Measurements from ENCODE around the gene ME3. TPM values are rescaled to one million over a fixed set of nuclear protein-coding genes. Genes with fewer than 3 reads are reported as not detected.

Gene ME3
- total RNA-seq, 1 donor from 2014 or later, result 28.5 TPM

DNA sequence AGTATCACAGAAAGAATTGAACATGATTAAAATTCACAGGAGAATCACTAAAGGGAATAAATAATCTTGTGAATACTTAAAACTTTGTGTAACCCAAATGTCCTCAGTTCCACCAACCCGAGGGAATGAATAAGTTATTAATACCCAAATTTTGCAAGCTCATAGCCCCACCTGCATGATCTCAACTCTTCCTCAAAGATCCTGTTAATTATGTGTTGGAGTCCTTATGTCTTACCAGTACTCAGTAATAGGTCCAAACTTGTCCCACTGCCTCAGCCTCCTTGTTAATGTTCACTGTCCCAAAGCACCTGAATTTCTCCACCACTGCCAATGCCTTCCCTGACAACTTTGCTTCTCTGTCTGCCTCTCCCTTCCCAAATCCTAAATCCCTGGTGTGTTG is 46.1 kb upstream of the ME3 start:
- H3K4me1 ChIP-seq, result peaks cover 15% of the 10 kb centered on the region
- no peak for DNase-seq (ENCODE audit: extremely low spot score in 2 of 2)
- no peak overlapping the region for H3K27ac ChIP-seq
- H3K9me3 ChIP-seq, result peaks cover 5% of the 10 kb centered on the region
- no peaks in the 10 kb centered on the region for H3K27me3 ChIP-seq
- TF ChIP-seq POLR2AphosphoS5 (IDR thresholded peaks at IDR 0.05; ENCODE audit: insufficient read depth in 1 of 2, low read depth in 1 of 2) (no peak), POLR2A (IDR thresholded peaks at IDR 0.05) (no peak)
- TF ChIP-seq, protein P1, sequence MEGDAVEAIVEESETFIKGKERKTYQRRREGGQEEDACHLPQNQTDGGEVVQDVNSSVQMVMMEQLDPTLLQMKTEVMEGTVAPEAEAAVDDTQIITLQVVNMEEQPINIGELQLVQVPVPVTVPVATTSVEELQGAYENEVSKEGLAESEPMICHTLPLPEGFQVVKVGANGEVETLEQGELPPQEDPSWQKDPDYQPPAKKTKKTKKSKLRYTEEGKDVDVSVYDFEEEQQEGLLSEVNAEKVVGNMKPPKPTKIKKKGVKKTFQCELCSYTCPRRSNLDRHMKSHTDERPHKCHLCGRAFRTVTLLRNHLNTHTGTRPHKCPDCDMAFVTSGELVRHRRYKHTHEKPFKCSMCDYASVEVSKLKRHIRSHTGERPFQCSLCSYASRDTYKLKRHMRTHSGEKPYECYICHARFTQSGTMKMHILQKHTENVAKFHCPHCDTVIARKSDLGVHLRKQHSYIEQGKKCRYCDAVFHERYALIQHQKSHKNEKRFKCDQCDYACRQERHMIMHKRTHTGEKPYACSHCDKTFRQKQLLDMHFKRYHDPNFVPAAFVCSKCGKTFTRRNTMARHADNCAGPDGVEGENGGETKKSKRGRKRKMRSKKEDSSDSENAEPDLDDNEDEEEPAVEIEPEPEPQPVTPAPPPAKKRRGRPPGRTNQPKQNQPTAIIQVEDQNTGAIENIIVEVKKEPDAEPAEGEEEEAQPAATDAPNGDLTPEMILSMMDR (IDR thresholded peaks at IDR 0.05), result no peak
- no peak overlapping the region for H3K4me3 ChIP-seq
- H3K36me3 ChIP-seq, result no peaks in the 10 kb centered on the region
- intact Hi-C loops (cut with DNase I), result no loop called here

DNA sequence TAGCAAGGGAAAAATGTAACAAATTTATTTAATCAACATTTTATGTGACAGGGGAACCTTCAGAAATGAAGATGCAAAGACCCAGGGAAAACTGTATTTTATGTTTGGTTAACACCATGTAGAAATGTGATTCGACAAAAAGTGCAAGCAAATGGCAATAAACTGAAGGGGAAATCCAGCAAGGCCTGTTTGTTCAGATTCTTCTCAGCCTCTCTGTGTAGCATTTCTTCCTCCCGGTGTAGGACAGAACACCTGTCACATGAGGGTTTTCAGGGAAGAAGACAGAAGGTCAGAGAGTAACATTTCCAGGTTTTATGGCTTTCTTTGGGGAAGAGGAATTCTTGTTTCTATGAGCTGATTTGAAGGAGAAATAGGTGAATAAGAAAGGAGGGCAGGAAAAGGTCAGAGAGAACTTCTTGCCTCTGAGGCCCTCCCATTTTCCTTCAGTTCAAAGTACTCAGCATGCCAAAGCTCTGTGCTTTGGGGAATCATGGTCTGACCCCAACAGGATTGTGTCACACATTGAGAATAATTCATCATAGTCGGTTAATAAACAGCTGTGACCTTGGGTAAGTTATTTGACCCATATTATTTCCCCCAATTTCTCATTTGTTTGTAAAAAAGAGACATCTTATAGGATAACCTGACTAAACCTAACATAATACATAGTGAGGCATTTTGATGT is 45.5 kb upstream of the ME3 start:
- no peak for DNase-seq (ENCODE audit: extremely low spot score in 2 of 2)
- no peaks in the 10 kb centered on the region for H3K36me3 ChIP-seq
- intact Hi-C loops (cut with DNase I), result no loop called here
- no peak overlapping the region for H3K27ac ChIP-seq
- no peak for TF ChIP-seq POLR2AphosphoS5 (IDR thresholded peaks at IDR 0.05; ENCODE audit: insufficient read depth in 1 of 2, low read depth in 1 of 2)
- TF ChIP-seq, protein P1 (IDR thresholded peaks at IDR 0.05), result no peak
- no peak for TF ChIP-seq POLR2A (IDR thresholded peaks at IDR 0.05)
- no peaks in the 10 kb centered on the region for H3K27me3 ChIP-seq
- H3K4me1 ChIP-seq, result peaks cover 15% of the 10 kb centered on the region
- peaks cover 3% of the 10 kb centered on the region for H3K9me3 ChIP-seq
- no peak overlapping the region for H3K4me3 ChIP-seq

DNA sequence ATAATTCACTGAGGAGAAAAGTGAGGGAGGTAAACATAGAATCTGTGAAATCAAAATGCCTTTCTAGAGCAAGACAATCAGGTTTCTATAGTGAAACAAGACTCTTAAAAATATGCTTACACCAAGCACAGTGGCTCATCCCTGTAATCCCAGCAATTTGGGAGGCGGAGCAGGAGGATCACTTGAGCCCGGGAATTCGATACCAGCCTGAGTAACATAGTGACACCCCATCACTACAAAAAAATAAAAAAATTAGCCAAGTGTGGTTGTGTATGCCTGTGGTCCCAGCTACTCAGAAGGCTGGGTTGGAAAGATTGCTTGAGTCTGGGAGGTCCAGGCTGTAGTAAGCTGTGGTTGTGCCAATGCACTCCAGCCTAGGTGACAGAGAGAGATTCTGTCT is 43.2 kb upstream of the ME3 start:
- Histone ChIP-seq H3K27ac (no peak overlapping the region), H3K27me3 (no peaks in the 10 kb centered on the region), H3K36me3 (no peaks in the 10 kb centered on the region), H3K4me3 (no peak overlapping the region), H3K4me1 (peaks cover 13% of the 10 kb centered on the region), H3K9me3 (no peaks in the 10 kb centered on the region)
- no peak for TF ChIP-seq POLR2AphosphoS5 (IDR thresholded peaks at IDR 0.05; ENCODE audit: insufficient read depth in 1 of 2, low read depth in 1 of 2)
- TF ChIP-seq, protein P1 (IDR thresholded peaks at IDR 0.05), result no peak
- TF ChIP-seq POLR2A (IDR thresholded peaks at IDR 0.05), result no peak
- intact Hi-C loops (cut with DNase I), result no loop called here
- no peak for DNase-seq (ENCODE audit: extremely low spot score in 2 of 2)

DNA sequence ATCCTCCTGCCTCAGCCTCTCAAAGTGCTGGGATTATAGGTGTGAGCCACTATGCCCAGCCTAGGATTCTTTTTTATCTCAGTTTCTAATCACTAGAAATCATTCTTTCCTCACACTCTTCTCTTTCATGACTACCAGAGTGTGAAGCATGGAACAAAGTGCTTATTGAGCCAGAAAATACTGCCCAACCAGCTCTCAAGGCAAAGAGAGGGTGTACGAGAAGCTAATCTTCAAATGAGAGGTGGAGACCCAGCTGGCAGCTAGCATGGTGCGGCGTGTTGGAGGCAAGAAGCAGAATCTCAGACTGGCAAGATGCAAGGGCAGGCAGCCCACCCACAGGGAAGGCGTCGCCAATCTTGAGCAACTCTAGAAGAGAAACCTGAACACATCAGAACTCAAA is 41.1 kb upstream of the ME3 start:
- Histone ChIP-seq H3K4me3 (no peak overlapping the region), H3K36me3 (no peaks in the 10 kb centered on the region), H3K4me1 (no peaks in the 10 kb centered on the region), H3K27ac (no peak overlapping the region), H3K9me3 (no peaks in the 10 kb centered on the region), H3K27me3 (no peaks in the 10 kb centered on the region)
- no peak for DNase-seq (ENCODE audit: extremely low spot score in 2 of 2)
- intact Hi-C loops (cut with DNase I), result no loop called here
- TF ChIP-seq, protein P1 (IDR thresholded peaks at IDR 0.05), result no peak
- TF ChIP-seq POLR2A (IDR thresholded peaks at IDR 0.05) (no peak), POLR2AphosphoS5 (IDR thresholded peaks at IDR 0.05; ENCODE audit: insufficient read depth in 1 of 2, low read depth in 1 of 2) (no peak)

DNA sequence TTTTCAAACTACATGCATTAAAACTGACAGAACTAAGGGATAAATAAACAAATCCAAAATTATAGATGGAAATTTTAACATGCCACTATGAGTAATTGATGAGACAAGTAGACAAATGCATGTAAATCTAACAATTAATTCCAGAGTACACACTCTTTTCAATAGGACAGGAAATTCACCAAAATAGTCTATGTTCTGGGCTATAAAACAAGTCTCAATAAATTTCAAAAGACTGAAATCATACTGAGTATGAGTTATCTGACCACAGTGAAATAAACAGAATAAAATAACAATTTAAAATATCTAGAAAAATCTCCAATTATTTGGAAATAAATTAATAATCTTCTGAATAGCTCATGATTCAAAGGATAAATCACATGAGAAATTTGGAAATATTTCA is 38.5 kb upstream of the ME3 start:
- Histone ChIP-seq H3K27me3 (no peaks in the 10 kb centered on the region), H3K9me3 (no peaks in the 10 kb centered on the region), H3K27ac (no peak overlapping the region), H3K4me1 (peaks cover 10% of the 10 kb centered on the region), H3K4me3 (no peak overlapping the region), H3K36me3 (no peaks in the 10 kb centered on the region)
- TF ChIP-seq POLR2AphosphoS5 (IDR thresholded peaks at IDR 0.05; ENCODE audit: insufficient read depth in 1 of 2, low read depth in 1 of 2) (no peak), POLR2A (IDR thresholded peaks at IDR 0.05) (no peak)
- TF ChIP-seq, protein P1 (IDR thresholded peaks at IDR 0.05), result no peak
- intact Hi-C loops (cut with DNase I), result no loop called here
- DNase-seq (ENCODE audit: extremely low spot score in 2 of 2), result no peak

Measured in vagina (tissue), 2 donors.